ENCODE data around the gene CHAD. TPM values are rescaled to one million over a fixed set of nuclear protein-coding genes. Genes with fewer than 3 reads are reported as not detected.
"Not testable (repeated sequence)": the region's sequence is repeated elsewhere in the genome, so short reads cannot be mapped to it uniquely, and the experiment has no call there.

The CHAD gene
- total RNA-seq, 1 experiment from 2014 or later, result not detected

DNA sequence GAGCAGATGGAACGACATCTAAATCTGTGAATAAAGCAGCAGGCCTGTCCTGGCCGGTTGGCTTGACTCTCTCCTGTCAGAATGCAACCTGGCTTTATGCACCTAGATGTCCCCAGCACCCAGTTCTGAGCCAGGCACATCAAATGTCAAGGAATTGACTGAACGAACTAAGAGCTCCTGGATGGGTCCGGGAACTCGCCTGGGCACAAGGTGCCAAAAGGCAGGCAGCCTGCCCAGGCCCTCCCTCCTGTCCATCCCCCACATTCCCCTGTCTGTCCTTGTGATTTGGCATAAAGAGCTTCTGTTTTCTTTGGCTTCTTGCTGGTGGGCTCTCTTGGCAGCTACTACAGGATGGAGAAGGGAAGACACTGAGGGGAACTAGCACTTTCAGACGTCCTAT is 5.8 kb upstream of the CHAD start:
- Mint-ChIP-seq H3K27ac (ENCODE audit: unreplicated experiment) (no peak overlapping the region), H3K36me3 (ENCODE audit: insufficient read depth, unreplicated experiment) (peaks cover 14% of the 10 kb centered on the region), H3K4me3 (ENCODE audit: unreplicated experiment) (no peak overlapping the region), H3K27me3 (ENCODE audit: insufficient read depth, unreplicated experiment) (no peaks in the 10 kb centered on the region), H3K9me3 (ENCODE audit: unreplicated experiment) (no peaks in the 10 kb centered on the region), H3K4me1 (ENCODE audit: low read depth, unreplicated experiment) (peaks cover 25% of the 10 kb centered on the region)
- POLR2A ChIA-PET, result interaction anchor here (0.5 kb wide), 1 partner anchor 85 kb away, joined by 4 read pairs; no protein-coding TSS in a partner anchor
- TSS peak; percentile 50 for BruUV-seq (replicated peaks)
- H3K27me3 ChIP-seq (replicated peaks; ENCODE audit: control insufficient read depth, insufficient read depth, low read length), result no peaks in the 10 kb centered on the region
- peaks cover 3% of the 10 kb centered on the region; the same call in 1 of the 2 replicates for H3K36me3 ChIP-seq (ENCODE audit: control insufficient read depth, insufficient read depth, low read length)
- no peak for DNase-seq
- CTCF ChIA-PET, result interaction anchor here (0.6 to 1.0 kb wide), 3 partner anchors 77 to 1696 kb away, joined by 3 to 5 read pairs (median 3); partner anchors contain the start of gene LRRC59
- H3K9me3 ChIP-seq, result no peaks in the 10 kb centered on the region
- intact Hi-C loops (cut with micrococcal nuclease; ENCODE audit: unreplicated experiment), result no loop called here
- H3K4me3 ChIP-seq (ENCODE audit: low read depth, low read length), result no peak overlapping the region
- TF ChIP-seq, protein P1, sequence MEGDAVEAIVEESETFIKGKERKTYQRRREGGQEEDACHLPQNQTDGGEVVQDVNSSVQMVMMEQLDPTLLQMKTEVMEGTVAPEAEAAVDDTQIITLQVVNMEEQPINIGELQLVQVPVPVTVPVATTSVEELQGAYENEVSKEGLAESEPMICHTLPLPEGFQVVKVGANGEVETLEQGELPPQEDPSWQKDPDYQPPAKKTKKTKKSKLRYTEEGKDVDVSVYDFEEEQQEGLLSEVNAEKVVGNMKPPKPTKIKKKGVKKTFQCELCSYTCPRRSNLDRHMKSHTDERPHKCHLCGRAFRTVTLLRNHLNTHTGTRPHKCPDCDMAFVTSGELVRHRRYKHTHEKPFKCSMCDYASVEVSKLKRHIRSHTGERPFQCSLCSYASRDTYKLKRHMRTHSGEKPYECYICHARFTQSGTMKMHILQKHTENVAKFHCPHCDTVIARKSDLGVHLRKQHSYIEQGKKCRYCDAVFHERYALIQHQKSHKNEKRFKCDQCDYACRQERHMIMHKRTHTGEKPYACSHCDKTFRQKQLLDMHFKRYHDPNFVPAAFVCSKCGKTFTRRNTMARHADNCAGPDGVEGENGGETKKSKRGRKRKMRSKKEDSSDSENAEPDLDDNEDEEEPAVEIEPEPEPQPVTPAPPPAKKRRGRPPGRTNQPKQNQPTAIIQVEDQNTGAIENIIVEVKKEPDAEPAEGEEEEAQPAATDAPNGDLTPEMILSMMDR (IDR thresholded peaks at IDR 0.05; ENCODE audit: insufficient read depth in 1 of 2, low read depth in 1 of 2, low read length in 1 of 2, severe bottlenecking in 1 of 2, unreplicated experiment in 1 of 2), result no peak
- peaks cover 13% of the 10 kb centered on the region for H3K4me1 ChIP-seq

DNA sequence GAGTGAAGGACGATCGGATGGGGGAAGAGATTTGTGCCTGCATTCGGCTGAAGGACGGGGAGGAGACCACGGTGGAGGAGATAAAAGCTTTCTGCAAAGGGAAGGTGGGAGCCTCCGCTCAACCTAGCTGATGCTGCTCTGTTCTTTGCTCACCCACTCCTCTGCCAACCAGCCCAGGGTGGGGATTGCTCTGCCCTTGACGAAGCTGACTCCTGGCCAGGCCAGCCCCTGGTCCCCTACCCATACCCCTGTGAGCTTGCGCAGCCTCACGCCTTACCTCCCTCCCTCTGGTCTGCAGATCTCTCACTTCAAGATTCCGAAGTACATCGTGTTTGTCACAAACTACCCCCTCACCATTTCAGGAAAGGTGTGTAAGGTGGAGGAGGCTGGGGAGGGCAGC is 5.2 kb upstream of the CHAD start:
- ChIA-PET POLR2A (no interaction called here), CTCF (interaction anchor here (0.6 kb wide), 1 partner anchor 20 kb away, joined by 7 read pairs; no protein-coding TSS in a partner anchor)
- BruUV-seq (replicated peaks), result no TSS peak
- Histone ChIP-seq H3K9me3 (no peaks in the 10 kb centered on the region), H3K36me3 (ENCODE audit: control insufficient read depth, insufficient read depth, low read length) (peaks cover 3% of the 10 kb centered on the region; the same call in 1 of the 2 replicates), H3K4me1 (peaks cover 13% of the 10 kb centered on the region), H3K27me3 (replicated peaks; ENCODE audit: control insufficient read depth, insufficient read depth, low read length) (no peaks in the 10 kb centered on the region), H3K4me3 (ENCODE audit: low read depth, low read length) (no peak overlapping the region)
- TF ChIP-seq, protein P1 (IDR thresholded peaks at IDR 0.05; ENCODE audit: insufficient read depth in 1 of 2, low read depth in 1 of 2, low read length in 1 of 2, severe bottlenecking in 1 of 2, unreplicated experiment in 1 of 2), result no peak
- Mint-ChIP-seq H3K36me3 (ENCODE audit: insufficient read depth, unreplicated experiment) (peaks cover 9% of the 10 kb centered on the region), H3K4me1 (ENCODE audit: low read depth, unreplicated experiment) (peaks cover 22% of the 10 kb centered on the region), H3K9me3 (ENCODE audit: unreplicated experiment) (no peaks in the 10 kb centered on the region), H3K4me3 (ENCODE audit: unreplicated experiment) (no peak overlapping the region), H3K27ac (ENCODE audit: unreplicated experiment) (no peak overlapping the region), H3K27me3 (ENCODE audit: insufficient read depth, unreplicated experiment) (no peaks in the 10 kb centered on the region)
- intact Hi-C loops (cut with micrococcal nuclease; ENCODE audit: unreplicated experiment), result no loop called here
- no peak for DNase-seq

DNA sequence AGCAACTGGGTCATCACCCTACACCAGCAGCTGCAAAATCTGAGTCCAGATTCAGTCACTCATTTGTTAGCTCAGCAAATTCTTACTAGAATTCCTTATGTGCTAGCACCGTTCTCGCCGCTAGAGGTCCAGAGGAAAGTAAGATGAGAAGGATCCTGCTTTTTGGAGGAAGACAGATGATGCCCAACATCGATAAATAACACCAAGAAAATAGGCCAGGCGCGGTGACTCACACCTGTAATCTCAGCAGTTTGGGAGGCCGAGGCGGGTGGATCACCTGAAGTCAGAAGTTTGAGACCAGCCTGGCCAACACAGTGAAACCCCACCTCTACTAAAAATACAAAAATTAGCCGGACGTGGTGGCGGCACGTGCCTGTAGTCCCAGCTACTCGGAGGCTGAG is 4.1 kb upstream of the CHAD start:
- H3K27ac Mint-ChIP-seq (ENCODE audit: unreplicated experiment); H3K27me3 ChIP-seq (replicated peaks; ENCODE audit: control insufficient read depth, insufficient read depth, low read length); H3K4me3 ChIP-seq (ENCODE audit: low read depth, low read length); H3K4me3 Mint-ChIP-seq (ENCODE audit: unreplicated experiment); H3K4me1 ChIP-seq; H3K9me3 ChIP-seq; DNase-seq; H3K36me3 ChIP-seq (ENCODE audit: control insufficient read depth, insufficient read depth, low read length); intact Hi-C loops (cut with micrococcal nuclease; ENCODE audit: unreplicated experiment); BruUV-seq (replicated peaks); H3K27me3 Mint-ChIP-seq (ENCODE audit: insufficient read depth, unreplicated experiment); H3K9me3 Mint-ChIP-seq (ENCODE audit: unreplicated experiment); H3K36me3 Mint-ChIP-seq (ENCODE audit: insufficient read depth, unreplicated experiment): not testable (repeated sequence)
- peaks cover 14% of the 10 kb centered on the region for H3K4me1 Mint-ChIP-seq (ENCODE audit: low read depth, unreplicated experiment)
- ChIA-PET POLR2A (interaction anchor here (1.4 kb wide), 1 partner anchor 76 kb away, joined by 5 read pairs; the partner anchor contains the start of gene LRRC59), CTCF (interaction anchor here (0.6 to 2.1 kb wide), 6 partner anchors 27 to 153 kb away, joined by 3 to 9 read pairs (median 4); partner anchors contain the start of gene LRRC59)
- TF ChIP-seq, protein P1 (IDR thresholded peaks at IDR 0.05; ENCODE audit: insufficient read depth in 1 of 2, low read depth in 1 of 2, low read length in 1 of 2, severe bottlenecking in 1 of 2, unreplicated experiment in 1 of 2), result peak; percentile 9 to 49
